AG04449 (cell line): ENCODE measurements around the gene TAF8.

ENCODE experiments used
- CTCF ChIA-PET: fragments of 350-600 bp; formaldehyde crosslinking; extraction: SDS; loops from one replicate; lab custom pipeline; 2021; ENCODE audit warnings: antibody characterized with exemption; lab: Yijun Ruan, JAX
- POLR2A ChIA-PET: fragments of 400-600, 350-600 bp; formaldehyde crosslinking; extraction: SDS; loops from one replicate; lab custom pipeline; 2020; ENCODE audit warnings: antibody characterized with exemption, inconsistent platforms; lab: Yijun Ruan, JAX
- DNase-seq: peaks from one replicate; pipeline ENCODE4 v3.0.0-alpha.2; 2010; ENCODE audit warnings: low read depth, low spot score
- H3K4me3 ChIP-seq: 2 replicates; pipeline ENCODE4 v1.5.1; 2011; ENCODE audit warnings: low read depth, mild to moderate bottlenecking, control low read depth, low read length
- TF ChIP-seq, protein P1 (sequence below): IDR thresholded peaks from one replicate; pipeline ENCODE4 v1.5.1; 2011; ENCODE audit warnings: mild to moderate bottlenecking, moderate library complexity, low read length, control low read depth, inconsistent platforms; ENCODE audit not compliant: insufficient read depth; ENCODE audit errors: missing control alignments

The TAF8 gene

DNA sequence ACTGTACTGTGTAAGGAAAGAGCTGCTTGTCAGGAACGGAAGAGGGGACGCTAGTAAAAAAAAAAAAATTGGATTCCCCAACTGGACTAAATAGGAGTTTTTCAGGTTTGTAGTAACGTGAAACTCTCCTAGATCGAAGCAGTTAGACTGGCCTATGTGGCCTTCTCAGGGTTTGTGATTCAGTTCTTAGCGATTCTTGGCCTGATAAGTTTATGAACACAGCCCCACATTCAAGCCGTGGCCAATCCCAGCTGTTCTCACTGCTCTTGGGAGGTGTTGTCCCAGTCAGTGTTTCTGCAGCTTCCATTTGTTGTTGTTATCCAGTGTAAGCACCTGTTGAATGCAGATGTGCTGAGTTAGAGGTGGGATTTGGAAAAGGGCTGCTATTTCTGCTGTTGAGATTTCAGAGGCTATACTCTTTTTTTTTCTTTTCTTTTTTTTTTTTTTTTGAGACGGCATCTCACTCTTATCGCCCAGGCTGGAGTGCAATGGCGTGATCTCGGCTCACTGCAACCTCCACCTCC, 29.7 kb downstream of the TAF8 start:
- CTCF ChIA-PET = interaction anchor here (1.0 to 13.8 kb wide), 8 partner anchors 4 to 294 kb away, joined by 3 to 276 read pairs (median 60); partner anchors contain the start of genes GUCA1A and MRPS10
- TF ChIP-seq, protein P1, sequence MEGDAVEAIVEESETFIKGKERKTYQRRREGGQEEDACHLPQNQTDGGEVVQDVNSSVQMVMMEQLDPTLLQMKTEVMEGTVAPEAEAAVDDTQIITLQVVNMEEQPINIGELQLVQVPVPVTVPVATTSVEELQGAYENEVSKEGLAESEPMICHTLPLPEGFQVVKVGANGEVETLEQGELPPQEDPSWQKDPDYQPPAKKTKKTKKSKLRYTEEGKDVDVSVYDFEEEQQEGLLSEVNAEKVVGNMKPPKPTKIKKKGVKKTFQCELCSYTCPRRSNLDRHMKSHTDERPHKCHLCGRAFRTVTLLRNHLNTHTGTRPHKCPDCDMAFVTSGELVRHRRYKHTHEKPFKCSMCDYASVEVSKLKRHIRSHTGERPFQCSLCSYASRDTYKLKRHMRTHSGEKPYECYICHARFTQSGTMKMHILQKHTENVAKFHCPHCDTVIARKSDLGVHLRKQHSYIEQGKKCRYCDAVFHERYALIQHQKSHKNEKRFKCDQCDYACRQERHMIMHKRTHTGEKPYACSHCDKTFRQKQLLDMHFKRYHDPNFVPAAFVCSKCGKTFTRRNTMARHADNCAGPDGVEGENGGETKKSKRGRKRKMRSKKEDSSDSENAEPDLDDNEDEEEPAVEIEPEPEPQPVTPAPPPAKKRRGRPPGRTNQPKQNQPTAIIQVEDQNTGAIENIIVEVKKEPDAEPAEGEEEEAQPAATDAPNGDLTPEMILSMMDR = no peak
- H3K4me3 ChIP-seq = no peak overlapping the region
- POLR2A ChIA-PET = no interaction called here
- DNase-seq = no peak

DNA sequence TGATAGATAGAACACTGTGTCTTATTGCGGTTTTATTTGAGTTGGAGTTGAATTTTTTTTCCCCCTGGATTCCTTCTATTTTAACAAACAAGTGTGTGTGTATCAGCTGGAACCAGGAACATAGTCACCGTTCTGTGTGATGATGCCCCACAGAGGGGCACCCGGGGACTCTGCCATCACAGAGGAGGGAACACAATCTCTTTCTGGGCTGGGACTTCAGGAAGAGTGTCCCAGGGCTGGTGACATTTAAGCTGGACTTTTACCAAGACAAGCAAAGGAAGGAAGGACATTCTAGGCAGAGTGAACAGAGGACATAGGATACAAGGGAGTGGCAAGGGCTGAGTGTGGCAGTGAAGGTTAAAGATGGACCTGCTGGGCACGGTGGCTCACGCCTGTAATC, 33.2 kb downstream of the TAF8 start:
- no peak for DNase-seq
- POLR2A ChIA-PET = interaction anchor here (0.6 kb wide), 1 partner anchor 495 kb away, joined by 3 read pairs; no protein-coding TSS in a partner anchor
- TF ChIP-seq, protein P1 = no peak
- no peak overlapping the region for H3K4me3 ChIP-seq
- CTCF ChIA-PET = interaction anchor here (0.9 to 13.8 kb wide), 10 partner anchors 7 to 296 kb away, joined by 3 to 276 read pairs (median 4); partner anchors contain the start of genes GUCA1A and TOMM6

DNA sequence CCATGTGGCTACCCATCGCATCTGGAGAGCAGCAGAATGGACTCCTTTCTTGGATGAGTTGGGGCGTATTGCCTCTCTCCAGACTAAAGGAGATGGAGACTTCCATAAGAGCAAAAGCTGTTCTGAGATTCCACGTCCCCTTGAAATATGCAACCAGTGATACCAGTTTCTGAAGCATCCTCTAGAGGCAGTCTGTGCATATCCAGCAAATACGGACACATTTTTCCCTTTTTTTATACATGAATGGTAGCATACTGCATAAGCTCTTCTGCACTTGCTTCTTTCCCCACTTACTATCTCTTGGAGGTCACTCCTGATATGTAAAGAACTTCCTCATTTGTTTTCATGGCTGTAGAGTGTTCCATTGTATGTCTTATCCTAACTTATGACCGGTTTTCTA, 34.6 kb downstream of the TAF8 start:
- TF ChIP-seq, protein P1 = peak; percentile 39
- H3K4me3 ChIP-seq = no peak overlapping the region
- CTCF ChIA-PET = interaction anchor here (0.8 to 13.8 kb wide), 11 partner anchors 9 to 463 kb away, joined by 3 to 117 read pairs (median 7); partner anchors contain the start of gene TOMM6
- POLR2A ChIA-PET = interaction anchor here (2.7 kb wide), 1 partner anchor 15 kb away, joined by 7 read pairs; no protein-coding TSS in a partner anchor
- no peak for DNase-seq

DNA sequence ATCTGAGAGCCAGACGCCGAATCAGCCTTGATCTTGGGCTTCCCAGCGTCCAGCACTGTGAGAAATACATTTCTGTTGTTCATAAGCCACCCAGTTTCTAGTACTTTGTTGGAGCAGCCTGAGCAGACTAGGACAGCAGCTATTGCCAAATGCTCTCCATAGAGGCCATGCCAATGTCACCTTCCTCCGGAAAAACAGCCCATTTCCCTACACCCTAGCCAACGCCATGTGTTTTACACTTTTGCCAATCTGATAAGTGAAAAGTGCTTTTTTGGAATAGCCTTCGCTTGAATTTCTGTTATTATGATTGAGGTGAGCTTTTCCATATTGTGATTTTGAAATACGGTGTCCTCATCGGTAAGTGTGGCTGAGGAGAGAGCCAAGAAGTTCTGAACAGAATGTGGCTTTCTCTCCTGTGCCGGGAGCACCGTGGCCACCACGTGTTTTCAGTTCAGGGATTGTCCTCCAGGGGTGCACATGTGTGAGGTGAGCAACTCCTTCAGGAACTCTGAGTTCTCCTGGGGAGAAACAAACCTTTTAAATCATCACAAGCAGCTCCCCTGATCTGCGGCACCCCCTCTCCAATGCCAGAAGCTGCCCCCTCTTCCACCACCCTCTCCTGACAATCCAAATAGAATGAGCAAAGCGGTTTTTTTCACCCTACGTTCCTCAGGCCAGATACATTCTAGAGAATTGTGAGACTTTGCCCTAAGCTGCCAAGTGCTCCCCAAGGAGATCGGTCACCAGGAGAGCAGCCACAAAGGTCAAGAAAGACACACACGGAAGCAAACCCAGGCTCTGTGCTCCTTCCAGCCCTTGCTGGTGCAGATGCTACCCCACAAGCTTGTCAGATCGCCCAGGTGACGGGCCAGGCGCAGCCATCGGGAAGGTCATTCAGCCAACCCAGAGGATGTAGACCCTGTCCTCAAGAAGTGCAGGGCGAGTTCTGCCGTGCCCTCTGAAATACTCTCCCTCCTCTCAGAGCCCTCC, 36.0 kb downstream of the TAF8 start:
- DNase-seq = no peak
- ChIA-PET POLR2A (interaction anchor here (0.5 to 2.7 kb wide), 2 partner anchors 14 to 633 kb away, joined by 3 to 7 read pairs; no protein-coding TSS in a partner anchor), CTCF (interaction anchor here (0.9 to 13.8 kb wide), 9 partner anchors 8 to 461 kb away, joined by 3 to 117 read pairs (median 10); no protein-coding TSS in a partner anchor)
- no peak overlapping the region for H3K4me3 ChIP-seq
- TF ChIP-seq, protein P1 = peak; percentile 2

DNA sequence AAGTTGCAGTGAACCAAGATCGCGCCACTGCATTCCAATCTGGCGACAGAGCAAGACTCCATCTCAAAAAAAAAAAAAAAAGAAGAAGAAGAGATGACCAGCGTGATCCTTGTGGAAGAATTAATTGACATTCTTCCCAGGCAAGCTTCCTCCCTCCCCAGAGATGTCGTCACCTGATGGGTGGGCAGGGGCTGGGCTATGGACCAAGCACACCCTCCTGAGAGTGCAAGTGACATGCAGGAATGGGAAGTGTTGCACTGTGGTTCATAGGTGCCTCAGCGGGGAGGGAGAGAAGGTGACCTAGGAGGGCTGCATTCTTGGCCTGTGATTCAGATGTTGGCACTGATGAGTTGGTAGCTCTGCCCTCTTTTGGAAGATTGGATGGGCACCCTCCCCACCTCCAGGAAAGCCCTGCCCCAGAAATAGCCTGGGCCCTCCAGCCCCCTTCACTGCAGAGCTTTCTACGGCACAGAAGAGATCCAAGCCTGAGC, 37.8 kb downstream of the TAF8 start:
- TF ChIP-seq, protein P1 = no peak
- ChIA-PET POLR2A (interaction anchor here (1.1 kb wide), 1 partner anchor 13 kb away, joined by 3 read pairs; no protein-coding TSS in a partner anchor), CTCF (interaction anchor here (0.8 to 13.8 kb wide), 9 partner anchors 9 to 142 kb away, joined by 3 to 117 read pairs (median 6); no protein-coding TSS in a partner anchor)
- H3K4me3 ChIP-seq = no peak overlapping the region
- no peak for DNase-seq
